Measurements from ENCODE around the gene STK32B.

The STK32B gene

DNA sequence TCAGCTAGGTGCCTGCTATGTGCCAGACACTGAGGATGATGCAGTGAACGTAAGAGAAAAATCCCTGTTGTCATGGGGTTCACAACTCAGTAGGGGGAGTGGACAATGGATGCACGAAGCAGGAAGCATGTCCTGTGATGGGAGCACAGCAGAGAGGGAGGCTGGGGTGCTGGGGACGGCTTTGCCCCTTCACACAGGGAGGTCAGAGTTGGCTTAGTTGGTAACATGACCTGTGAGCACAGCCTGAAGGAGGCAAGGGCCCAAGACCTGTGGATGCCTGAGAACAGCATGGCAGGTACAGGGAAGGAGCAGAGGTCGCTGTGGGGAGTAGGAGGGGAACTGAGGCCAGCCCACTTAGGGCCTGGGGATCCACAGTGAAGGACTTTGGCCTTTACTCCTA is 109.4 kb downstream of the STK32B start:
- Histone ChIP-seq H3K27me3 (ENCODE audit: insufficient read depth, poor library complexity, severe bottlenecking) (peaks cover 14% of the 10 kb centered on the region), H3K36me3 (ENCODE audit: low read depth) (no peaks in the 10 kb centered on the region), H3K4me3 (ENCODE audit: severe bottlenecking) (no peak overlapping the region), H3K27ac (ENCODE audit: poor library complexity, severe bottlenecking) (no peak overlapping the region), H3K9me3 (ENCODE audit: severe bottlenecking) (no peaks in the 10 kb centered on the region), H3K4me1 (ENCODE audit: insufficient read depth, poor library complexity, severe bottlenecking) (no peaks in the 10 kb centered on the region)
- TF ChIP-seq, protein P1, sequence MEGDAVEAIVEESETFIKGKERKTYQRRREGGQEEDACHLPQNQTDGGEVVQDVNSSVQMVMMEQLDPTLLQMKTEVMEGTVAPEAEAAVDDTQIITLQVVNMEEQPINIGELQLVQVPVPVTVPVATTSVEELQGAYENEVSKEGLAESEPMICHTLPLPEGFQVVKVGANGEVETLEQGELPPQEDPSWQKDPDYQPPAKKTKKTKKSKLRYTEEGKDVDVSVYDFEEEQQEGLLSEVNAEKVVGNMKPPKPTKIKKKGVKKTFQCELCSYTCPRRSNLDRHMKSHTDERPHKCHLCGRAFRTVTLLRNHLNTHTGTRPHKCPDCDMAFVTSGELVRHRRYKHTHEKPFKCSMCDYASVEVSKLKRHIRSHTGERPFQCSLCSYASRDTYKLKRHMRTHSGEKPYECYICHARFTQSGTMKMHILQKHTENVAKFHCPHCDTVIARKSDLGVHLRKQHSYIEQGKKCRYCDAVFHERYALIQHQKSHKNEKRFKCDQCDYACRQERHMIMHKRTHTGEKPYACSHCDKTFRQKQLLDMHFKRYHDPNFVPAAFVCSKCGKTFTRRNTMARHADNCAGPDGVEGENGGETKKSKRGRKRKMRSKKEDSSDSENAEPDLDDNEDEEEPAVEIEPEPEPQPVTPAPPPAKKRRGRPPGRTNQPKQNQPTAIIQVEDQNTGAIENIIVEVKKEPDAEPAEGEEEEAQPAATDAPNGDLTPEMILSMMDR (IDR thresholded peaks at IDR 0.05; ENCODE audit: poor library complexity, severe bottlenecking): no peak
- DNase-seq (ENCODE audit: low spot score) (no peak), ATAC-seq (ENCODE audit: low read depth) (no peak)

DNA sequence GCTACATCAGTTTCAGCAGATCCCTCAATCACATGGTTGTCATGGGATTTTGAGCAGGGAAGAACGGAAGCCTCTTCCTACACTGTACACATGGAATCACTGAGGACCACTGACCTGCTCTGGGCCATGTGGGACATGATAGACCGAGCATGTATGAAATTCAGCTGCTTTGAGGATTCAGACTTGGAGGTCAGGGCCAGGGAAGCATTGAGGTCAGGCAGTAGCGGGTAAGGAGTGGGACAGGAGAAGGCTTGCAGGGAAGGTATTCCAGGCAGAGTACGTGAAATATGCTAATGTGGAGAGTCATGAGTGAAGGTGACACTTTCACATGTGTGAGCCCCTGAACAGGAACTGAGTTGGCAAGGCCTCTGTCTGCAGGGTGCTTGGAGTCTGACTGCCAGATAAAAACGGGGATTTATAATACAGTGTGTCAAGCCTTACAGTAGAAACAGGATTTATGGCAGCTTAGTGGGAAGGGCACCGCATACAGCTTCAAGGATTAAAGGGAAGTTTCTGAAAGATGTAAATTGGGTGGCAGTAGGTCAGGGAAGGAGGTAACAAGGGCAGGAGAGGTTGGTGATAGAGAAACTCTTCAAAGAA is 111.7 kb downstream of the STK32B start:
- Histone ChIP-seq H3K36me3 (ENCODE audit: low read depth) (no peaks in the 10 kb centered on the region), H3K4me1 (ENCODE audit: insufficient read depth, poor library complexity, severe bottlenecking) (no peaks in the 10 kb centered on the region), H3K4me3 (ENCODE audit: severe bottlenecking) (no peak overlapping the region), H3K9me3 (ENCODE audit: severe bottlenecking) (no peaks in the 10 kb centered on the region), H3K27me3 (ENCODE audit: insufficient read depth, poor library complexity, severe bottlenecking) (peaks cover 14% of the 10 kb centered on the region), H3K27ac (ENCODE audit: poor library complexity, severe bottlenecking) (no peak overlapping the region)
- TF ChIP-seq, protein P1 (IDR thresholded peaks at IDR 0.05; ENCODE audit: poor library complexity, severe bottlenecking): no peak
- ATAC-seq (ENCODE audit: low read depth) (no peak), DNase-seq (ENCODE audit: low spot score) (no peak)

DNA sequence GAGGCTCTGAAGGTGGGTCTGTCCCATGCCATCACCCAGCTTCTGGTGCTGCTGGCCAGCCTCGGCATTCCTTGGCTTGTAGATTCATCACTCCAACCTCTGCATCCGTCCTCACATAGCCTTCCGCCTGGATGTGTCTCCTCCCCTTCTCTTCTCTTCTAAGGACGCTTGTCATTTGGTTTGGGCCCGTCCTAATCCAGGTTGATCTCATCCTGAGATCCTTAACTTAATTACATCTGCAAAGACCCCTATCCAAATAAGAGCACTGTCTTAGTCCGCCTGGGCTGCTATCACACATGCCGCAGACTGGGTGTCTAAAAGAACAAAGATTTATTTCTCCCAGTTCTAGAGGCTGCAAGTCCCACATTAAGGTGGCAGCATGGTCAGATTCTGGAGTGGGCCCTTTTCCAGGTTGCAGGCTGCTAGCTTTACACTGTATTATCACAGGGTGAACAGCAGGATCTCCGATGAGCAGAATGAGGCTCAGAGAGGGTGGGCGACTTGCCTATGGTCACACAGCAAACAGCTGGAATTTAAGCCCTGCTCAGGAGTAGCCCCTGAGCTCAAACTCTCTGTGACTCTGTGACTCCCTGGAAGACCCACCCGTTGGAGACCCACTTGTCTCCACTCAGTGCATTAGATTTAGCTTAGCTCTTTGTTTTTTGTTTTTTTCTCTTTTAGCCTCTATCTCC is 113.1 kb downstream of the STK32B start:
- H3K4me1 ChIP-seq (ENCODE audit: insufficient read depth, poor library complexity, severe bottlenecking): no peaks in the 10 kb centered on the region
- peaks cover 2% of the 10 kb centered on the region for H3K27me3 ChIP-seq (ENCODE audit: insufficient read depth, poor library complexity, severe bottlenecking)
- H3K36me3 ChIP-seq (ENCODE audit: low read depth): no peaks in the 10 kb centered on the region
- TF ChIP-seq, protein P1 (IDR thresholded peaks at IDR 0.05; ENCODE audit: poor library complexity, severe bottlenecking): no peak
- H3K9me3 ChIP-seq (ENCODE audit: severe bottlenecking): no peaks in the 10 kb centered on the region
- DNase-seq (ENCODE audit: low spot score) (no peak), ATAC-seq (ENCODE audit: low read depth) (no peak)
- no peak overlapping the region for H3K27ac ChIP-seq (ENCODE audit: poor library complexity, severe bottlenecking)
- H3K4me3 ChIP-seq (ENCODE audit: severe bottlenecking): no peak overlapping the region

DNA sequence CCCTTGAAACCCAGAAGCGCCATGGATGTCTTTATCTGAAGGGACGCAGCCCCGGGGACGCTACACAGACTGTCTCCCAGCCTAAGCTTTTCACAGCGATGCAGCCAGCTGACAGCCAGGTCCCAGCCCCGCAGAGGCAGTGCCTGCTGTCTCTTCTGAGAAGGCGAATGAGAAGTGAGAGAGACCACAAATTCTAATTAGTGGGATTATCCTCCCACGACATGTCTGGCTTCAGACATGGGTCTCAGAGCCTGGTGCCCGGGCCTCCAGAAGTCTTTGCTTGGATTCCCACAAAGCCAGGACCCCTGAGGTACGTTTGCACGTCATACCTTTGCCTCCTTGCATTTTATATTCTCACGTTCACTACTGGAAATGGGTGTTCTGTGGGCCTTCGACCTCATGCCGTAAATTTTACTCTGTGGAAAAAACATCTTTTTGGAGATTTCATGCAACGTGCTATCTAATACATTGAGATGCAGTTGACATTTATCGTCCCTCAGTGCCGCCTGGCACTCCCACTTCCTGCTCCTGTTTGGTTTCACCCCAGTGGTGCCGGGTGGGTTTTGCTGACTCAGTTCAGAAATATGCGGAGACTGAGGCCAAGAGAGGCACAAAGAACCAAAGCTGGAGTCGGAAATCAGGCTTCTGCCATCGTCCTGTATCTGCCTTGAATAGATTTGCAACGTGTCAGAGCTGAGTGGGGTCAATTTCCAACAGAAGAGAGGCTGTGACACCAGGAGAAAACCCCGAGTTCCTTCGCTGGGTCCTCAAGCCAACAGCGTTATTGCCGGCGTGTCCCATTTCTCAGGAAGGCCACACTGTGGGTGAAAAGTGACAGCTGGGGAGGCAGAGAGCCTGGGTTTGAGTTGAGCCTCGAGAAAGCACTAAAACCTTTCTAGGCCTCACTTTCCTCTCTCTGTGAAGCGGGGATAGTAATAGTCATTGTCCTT is 114.4 kb downstream of the STK32B start:
- ATAC-seq (ENCODE audit: low read depth): no peak
- Histone ChIP-seq H3K4me3 (ENCODE audit: severe bottlenecking) (no peak overlapping the region), H3K4me1 (ENCODE audit: insufficient read depth, poor library complexity, severe bottlenecking) (no peaks in the 10 kb centered on the region), H3K9me3 (ENCODE audit: severe bottlenecking) (no peaks in the 10 kb centered on the region), H3K27me3 (ENCODE audit: insufficient read depth, poor library complexity, severe bottlenecking) (no peaks in the 10 kb centered on the region), H3K36me3 (ENCODE audit: low read depth) (no peaks in the 10 kb centered on the region), H3K27ac (ENCODE audit: poor library complexity, severe bottlenecking) (no peak overlapping the region)
- no peak for DNase-seq (ENCODE audit: low spot score)
- TF ChIP-seq, protein P1 (IDR thresholded peaks at IDR 0.05; ENCODE audit: poor library complexity, severe bottlenecking): no peak
